NCI-H2196 (cell line): Measurements from ENCODE around the gene RPS2.
"Not testable (repeated sequence)": the region's sequence is repeated elsewhere in the genome, so short reads cannot be mapped to it uniquely, and the experiment has no call there.

Experiments
- DNase-seq: peaks from one replicate; lab custom pipeline; 2025; ENCODE audit not compliant: unreplicated experiment; lab: John Stamatoyannopoulos, UW

RPS2 gene

DNA sequence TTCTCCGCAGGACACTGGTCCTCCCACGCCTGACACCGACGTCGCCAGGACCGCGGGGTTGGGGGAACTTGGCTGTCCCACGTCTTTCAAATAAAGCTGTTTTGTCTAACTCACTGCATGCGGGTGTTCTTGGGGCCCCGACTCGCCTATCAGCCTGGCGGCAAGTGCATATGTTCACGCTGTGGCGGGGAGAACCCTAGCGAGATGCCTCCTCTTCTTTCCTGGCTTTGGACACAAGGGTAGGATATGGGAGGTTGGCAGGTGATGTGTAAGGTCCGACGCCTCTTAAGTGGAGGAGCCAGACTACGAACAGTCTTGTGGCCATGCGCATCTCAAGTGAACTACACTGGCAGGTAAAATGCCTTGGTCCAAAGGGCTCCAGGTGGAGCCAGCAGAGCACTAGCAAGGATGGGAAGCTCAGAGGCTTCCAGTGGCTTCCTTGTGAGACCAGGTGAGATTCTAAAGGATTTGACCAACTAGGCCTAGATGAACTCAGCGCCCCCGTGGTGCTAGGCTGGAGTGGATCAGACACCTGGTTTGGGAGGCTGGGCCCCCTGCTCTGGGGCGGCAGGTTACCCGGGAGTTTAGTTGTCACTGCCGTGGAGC, 873 bp upstream of the RPS2 start:
- DNase-seq: no peak

DNA sequence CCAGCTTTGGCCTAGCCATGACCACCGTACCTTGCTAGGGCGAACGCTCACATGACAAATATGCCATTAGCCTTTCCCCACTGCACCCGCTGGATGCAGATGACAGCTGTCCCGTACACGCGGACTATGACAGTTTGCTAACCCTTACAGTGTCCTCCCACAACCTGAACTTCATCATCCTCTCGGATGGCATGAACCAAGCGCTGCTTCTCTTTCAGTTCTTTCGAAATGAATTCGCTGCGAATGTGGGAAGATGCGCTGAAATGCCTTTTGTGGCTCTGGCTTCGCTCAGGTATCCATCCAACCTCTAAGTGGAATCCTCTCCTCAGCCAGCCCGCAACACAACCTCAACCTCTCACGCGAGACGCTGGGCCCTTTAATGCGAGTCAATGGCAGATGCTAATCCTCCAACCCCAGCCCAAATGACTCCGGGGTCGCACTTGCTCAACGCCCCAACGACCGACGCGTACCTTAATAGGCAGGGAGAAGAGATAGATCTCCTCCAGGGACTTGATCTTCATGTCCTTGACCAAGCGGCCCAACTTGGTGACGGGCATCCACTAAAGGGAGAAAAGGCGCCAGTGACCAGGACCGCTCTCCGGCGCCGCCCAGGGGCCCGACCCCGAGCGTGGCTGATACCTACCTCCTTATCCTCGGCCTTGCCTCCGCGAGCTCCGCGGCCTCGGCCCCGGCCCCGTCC, 670 bp downstream of the RPS2 start:
- DNase-seq: peak; percentile 35

DNA sequence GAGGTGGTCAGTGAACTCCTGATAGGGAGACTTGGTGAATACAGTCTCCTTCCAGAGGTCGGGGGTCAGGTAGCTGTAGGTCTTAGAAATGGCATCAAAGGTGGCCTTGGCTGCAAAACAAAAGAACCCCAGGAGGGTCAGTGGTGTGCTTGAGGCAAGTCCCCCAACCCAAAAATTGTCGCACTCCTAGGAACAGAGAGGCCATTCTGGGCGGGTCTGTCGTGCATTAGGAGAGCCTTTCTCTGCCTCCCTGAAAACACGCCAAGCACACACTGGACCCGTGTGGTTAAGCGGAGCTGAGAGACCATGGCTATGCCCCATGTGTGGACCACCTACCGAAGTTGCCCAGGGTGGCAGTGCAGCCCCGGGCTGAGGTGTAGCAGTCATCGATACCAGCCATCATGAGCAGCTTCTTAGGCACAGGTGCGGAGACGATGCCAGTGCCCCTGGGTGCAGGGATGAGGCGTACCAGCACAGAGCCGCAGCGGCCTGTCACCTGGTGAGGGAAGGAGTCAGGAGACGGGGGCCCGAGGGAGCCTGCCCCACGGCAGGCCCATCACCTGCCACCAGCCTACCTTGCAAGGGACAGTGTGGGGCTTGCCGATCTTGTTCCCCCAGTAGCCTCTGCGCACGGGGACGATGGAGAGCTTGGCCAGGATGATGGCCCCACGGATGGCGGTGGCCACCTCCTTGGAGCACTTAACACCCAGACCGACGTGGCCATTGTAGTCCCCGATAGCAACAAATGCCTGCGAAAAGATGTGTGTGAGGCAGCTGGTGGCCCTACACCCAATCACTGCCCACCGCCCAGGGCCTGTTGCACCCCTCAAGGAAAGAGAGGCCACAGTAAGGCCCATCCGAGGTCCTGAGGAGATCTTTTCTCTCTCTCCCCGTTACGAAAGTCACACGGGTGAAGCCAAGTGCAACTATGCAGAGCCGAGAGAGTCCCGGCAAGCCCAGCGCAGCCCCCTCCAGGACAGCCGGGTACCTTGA, 2.2 kb downstream of the RPS2 start:
- not testable (repeated sequence) for DNase-seq

DNA sequence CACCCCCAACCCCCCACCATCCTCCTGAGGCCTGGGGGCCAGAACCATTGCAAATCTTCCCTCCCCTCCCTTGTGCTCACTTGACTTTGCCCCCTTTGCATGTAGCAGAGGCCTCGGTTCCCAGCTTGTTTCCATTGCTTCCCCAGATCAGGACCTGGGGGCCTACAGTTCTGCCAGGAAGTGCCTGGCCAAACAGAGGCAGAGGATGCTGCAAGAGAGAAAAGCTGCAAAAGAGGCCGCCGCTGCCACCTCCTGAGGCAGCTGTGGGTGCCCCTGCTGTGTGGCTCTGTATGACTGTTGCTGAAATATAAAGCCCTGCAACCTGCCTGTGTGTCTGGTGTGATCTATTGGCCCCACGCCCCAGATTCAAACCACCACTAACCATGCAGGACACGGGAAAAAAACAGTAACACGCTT, 3.0 kb downstream of the RPS2 start:
- no peak for DNase-seq

DNA sequence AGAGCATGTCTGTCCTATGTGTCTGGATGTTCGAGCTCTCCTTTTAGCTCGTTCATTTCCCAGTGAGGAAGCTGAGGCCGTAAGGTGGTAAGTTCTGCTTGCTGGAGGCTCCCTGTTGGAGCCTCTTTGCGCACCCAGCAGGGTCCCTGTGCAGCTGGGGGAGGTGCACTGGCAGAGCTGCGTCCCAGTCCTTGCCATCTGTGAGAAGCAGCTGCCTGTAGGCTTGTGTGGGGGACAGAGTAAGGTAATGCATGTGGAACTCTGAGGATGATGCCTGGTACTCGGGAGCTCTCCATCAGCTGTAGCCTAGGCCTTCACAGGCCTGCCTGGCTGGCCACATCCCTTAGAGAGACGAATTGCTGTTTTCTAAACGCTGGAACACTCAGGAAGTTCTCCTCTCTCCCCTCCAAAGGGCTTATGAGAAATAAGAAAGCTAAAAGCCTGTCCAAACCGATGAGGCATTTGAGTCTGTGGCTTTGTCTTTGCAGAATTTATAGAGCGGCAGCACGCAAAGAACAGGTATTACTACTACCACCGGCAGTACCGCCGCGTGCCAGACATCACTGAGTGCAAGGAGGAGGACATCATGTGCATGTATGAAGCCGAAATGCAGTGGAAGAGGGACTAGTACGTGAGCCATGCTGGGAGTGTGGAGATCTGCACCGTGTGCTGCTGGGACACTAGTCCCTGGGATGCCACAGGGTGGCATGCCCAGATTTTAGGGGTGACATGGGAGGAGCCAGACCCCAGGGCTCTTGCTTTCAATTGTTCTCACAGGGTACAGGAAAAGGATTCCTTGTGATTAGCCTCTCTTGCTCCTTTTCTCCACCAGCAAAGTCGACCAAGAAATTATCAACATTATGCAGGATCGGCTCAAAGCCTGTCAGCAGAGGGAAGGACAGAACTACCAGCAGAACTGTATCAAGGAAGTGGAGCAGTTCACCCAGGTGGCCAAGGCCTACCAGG, 3.7 kb downstream of the RPS2 start:
- no peak for DNase-seq

DNA sequence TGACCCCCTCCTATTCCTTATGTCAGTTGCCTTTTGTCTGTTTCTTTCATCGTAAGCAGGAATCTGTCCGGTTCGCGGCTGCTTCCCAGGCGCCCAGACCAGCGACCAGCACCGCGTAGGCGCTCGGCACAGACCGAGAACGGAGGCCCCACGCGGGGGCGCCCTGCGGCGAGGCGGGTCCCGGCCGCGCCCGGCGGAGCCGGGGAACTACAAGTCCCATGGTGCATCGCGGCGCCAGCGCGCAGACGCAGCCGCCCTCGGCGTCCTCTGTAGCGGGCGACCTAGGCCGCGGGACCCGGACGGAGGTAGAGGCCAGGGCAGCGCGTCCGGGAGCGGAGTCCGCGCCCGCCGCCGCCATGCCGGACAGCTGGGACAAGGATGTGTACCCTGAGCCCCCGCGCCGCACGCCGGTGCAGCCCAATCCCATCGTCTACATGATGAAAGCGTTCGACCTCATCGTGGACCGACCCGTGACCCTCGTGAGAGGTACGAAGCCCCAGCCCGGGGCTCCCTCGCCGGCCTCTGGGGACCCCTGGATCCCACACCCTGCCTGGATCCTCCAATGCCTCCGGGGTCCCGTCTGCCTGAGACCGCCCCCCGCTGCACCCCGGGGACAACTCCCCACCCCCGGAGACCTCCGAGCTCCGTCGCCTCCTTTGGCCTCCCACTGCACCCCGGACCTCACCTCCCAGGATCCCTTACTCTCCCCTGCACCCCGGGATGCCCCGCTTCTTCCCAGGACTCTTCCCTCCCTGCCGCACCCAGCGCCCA, 5.2 kb downstream of the RPS2 start, which contains the start of gene NDUFB10:
Gene NDUFB10, plus strand, starts transcription at position 270 of the 771 bp plus-strand sequence. Its CDS starts 87 bp downstream, at position 357.
- peak; percentile 92 for DNase-seq

DNA sequence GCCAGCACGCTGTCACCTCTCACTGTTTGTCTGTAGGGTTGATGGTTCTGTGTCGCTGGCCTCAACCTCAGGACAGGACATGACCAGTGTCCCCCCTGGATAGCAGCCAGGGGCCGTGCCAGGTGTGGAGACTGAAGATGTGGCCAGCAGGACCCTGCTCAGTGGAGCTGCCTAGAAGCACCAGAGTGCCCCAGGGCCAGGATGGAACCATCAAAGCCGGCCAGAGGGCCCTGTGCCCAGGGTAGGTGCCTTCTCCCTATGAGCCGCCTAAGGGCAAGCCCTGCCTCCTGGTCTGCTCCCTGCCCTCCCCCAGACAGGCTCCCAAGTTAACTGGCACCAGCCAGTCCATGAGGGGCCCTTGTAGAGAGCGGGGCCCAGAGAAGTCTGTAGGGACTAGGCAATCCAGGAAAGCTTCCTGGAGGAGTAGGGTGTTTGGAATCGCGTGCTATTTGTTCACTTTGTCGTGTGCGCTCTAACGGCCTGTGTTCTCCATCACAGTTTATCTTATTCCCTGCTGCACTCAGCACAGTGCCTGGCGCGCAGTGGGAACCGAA, 5.8 kb downstream of the RPS2 start:
- no peak for DNase-seq

DNA sequence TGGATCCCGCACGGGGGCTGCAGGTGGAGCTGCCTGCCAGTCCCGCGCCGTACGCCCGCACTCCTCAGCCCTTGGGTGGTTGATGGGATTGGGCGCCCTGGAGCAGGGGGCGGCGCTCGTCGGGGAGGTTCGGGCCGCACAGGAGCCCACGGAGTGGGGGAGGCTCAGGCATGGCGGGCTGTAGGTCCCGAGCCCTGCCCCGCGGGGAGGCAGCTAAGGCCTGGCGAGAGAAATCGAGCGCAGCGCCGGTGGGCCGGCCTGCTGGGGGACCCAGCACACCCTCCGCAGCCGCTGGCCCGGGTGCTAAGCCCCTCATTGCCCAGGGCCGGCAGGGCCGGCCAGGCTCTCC, 6.5 kb downstream of the RPS2 start:
- DNase-seq: not testable (repeated sequence)

DNA sequence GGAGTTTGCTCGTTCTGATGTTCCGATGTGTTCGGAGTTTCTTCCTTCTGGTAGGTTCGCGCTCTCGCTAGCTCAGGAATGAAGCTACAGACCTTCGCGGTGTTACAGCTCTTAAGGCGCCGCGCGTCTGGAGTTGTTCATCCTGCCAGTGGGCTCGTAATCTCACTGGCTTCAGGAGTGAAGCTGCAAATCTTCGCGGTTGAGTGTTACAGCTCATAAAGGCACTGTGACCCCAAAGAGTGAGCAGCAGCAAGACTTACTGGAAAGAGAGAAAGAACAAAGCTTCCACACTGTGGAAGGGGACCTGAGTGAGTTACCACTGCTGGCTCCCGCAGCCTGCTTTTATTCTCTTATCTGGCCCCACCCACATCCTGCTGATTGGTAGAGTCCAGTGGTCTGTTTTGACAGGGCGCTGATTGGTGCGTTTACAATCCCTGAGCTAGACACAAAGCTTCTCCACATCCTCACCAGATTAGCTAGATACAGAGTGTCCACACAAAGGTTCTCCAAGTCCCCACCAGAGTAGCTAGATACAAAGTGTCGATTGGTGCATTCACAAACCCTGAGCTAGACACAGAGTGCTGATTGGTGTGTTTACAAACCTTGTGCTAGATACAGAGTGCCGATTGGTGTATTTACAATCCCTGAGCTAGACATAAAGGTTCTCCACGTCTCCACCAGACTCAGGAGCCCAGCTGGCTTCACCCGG, 7.0 kb downstream of the RPS2 start:
- not testable (repeated sequence) for DNase-seq

DNA sequence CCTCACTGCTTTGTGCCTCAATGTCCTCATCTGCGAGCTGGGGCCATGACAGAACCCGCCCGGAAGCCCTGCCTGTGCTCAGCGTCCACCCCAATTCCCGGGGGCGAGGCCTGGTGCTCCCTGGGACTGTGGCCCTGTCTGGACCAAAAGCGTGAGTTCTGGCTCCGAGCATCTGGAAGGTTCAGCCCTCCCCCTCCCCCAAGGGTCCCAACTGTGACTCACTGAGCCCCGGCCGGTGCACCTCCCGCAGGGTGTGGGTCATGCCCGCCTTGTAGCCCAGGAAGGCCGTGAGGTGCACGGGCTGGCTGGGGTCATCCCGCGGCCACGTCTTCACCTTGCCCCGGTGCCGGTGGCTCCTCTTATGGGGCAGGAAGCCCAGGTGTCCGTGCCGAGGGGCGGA, 10.9 kb downstream of the RPS2 start:
- no peak for DNase-seq

DNA sequence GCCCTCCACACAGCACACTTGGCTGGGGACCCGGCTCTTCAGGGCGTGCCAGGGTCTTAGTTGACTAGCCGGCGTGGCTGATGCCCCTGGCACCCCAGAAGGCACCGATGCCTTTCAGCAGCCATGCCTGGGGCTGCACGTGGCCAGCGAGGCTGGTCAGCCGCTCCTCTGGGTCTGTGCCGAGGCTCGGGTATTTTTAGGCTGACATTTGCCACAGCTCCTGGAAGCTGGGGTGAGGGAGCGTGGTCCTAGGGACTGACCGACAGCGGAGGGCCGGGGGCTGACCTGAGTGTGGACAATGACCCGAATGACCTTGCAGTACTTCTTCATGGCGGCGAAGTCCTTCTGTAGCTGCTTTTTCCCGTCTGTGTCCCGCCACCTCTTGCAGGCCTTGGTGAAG, 14.1 kb downstream of the RPS2 start:
- no peak for DNase-seq

DNA sequence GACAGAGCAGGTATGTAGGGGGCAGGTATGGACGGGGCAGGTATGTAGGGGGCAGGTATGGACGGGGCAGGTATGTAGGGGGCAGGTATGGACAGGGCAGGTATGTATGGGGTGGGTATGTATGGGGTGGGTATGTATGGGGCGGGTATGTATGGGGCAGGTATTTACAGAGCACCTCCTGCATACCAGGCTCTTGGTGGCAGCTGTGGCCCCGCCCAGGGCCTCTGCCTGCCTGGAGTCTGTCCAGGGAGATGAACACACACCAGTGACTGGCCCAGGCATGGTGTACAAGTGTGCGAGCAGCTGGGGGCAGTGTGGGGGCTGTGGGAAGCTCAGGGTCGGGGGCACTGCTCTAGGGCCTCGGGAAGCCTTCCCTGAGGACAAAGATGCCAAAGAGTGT, 14.6 kb downstream of the RPS2 start:
- DNase-seq: no peak

DNA sequence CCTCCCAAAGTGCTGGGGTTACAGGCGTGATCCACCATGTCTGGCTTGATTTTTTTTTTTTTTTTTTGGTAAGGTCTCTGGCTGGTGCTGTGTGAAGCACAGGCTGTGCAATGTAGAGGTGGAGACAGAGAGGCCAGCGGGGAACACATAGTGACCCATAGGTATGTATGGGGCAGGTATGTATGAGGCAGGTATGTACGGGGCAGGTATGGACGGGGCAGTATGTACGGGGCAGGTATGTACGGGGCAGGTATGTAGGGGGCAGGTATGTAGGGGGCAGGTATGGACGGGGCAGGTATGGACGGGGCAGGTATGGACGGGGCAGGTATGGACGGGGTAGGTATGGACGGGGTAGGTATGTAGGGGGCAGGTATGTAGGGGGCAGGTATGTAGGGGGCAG, 15.1 kb downstream of the RPS2 start:
- no peak for DNase-seq

DNA sequence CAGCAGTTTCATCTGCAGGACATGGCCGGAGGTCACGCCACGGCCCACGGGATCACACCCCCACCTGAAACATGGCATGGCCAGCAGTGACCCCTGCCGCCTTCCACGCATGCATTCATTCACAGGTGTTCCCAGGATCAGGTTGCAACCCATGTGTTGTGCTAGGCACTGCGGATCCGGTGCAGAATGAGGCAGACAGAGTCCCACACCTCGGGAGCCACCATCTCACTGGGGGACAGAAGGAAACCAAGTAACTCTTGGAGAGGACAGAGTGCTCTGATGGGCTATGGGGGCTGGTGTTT, 17.3 kb downstream of the RPS2 start:
- no peak for DNase-seq

DNA sequence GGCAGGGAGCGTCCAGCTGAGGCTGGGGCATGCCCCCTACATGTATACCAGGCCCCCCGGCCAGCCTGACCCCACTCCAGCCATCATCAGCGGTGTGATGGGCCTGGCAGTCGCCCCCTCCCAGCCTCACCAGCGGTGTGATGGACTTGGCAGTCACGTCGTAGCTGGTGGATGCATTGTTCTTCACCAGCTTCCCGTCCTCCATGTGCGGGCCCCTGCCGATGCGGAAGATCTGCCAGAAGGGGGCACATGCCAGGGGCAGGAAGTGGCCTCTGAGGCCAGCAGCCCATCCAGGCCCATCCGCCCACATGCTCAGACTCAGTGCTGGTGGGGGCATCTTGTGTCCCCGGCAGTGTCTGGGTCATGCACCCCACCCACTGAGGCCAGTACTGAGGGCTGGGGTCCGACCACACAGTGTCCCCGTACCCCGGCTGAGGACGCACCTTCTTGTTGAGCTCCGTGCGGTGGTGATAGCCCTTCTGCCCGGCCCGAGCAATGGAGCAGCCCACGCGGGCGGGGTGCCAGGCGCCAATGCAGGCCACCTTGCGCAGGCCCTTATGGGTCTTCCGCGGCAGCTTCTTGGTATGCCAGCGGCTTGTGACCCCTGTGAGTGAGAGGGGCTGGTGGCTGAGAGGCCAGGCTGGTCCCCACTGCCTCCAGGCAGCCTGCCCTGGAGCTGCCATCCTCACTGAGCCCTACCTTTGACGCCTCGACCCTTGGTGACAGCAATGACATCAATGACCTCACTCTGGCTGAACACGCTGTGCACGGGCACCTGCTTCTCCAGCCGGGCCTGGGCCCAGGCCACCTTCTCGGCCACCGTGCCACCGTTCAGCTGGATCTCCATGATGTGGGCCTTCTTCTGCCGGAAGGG, 17.9 kb downstream of the RPS2 start:
- DNase-seq: no peak

DNA sequence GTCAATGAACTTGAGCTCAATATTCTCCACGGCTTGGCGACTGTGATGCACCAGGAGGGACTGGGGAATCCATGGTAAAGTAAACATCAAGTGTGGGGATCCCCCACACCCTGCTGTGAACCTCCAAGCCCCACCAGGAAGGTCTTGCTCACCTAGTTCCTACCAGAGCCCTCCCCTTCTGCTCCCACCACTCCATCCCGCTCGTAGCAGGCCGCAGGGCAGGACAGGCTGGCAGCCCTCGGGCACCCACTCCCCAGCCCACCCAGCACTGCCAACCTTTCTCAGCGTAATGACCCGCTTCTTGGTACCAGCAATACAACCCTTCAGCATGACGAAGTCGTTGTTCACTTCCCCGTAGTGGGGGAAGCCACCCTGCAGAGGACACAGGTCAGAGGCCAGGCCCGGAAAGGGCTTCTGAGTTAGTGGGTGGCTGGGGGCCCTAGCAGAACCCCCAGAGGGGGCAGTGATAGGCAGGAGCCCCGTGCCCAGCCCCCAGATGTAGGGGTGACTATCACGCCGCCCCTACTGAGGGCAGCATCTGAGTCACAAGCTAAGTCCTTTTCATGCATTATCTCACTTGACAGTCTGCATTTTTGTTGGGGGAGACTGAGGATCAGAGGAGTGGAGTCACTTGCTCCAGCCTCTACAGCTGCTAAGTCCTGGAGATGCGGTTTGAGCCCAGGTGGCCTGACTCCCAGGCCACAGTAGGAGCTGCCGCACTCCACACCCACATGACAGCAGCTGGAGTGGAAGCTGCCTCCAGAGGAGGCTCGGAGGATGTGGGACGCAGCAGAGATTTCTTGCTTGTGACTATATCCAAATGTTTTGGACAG, 18.9 kb downstream of the RPS2 start:
- no peak for DNase-seq

DNA sequence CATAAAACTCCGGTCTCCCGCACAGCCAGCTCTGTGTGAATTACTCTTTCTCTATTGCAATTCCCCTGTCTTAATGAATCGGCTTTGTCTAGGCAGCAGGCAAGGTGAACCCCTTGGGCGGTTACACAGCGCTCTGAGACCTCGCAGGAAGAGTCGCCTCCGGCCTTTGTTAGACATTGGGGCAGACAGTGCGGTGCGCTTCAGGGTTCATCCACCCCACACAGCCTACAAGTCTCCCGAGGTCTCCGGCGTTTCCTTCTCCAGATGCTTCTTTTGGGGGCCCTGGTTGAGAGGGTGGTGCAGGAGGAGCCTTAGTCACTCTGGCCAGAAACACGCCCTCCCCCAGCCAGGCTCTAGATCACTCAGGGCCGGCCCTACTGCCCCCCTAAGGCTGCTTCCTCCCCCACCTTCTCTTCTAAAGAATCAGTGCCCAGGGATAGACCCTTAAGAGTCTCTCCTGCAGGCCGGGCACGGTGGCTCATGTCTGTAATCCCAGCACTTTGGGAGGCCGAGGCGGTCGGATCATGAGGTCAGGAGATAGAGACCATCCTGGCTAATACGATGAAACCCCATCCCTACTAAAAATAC, 19.9 kb downstream of the RPS2 start:
- DNase-seq: no peak
